ENCODE data around the gene FBN1.

FBN1 gene

DNA sequence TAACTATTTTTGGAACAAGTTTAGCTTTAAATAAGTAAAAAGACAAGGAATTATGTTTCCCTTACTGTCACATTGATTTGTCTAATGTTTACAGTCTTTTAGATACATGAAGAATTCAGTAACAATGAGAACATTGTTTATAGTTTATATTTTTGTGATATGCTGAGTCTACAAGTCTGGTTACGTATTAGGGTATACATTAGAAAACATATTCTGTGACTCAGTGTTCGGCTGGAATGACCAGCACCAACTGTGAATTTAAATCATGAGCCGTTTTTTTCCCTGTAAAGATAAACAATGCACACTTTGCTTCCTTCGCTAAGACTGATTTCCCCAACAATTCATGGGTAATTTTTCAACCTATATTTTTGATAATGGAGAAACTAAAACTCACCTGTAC, 182.8 kb downstream of the FBN1 start:
- no peak for DNase-seq

DNA sequence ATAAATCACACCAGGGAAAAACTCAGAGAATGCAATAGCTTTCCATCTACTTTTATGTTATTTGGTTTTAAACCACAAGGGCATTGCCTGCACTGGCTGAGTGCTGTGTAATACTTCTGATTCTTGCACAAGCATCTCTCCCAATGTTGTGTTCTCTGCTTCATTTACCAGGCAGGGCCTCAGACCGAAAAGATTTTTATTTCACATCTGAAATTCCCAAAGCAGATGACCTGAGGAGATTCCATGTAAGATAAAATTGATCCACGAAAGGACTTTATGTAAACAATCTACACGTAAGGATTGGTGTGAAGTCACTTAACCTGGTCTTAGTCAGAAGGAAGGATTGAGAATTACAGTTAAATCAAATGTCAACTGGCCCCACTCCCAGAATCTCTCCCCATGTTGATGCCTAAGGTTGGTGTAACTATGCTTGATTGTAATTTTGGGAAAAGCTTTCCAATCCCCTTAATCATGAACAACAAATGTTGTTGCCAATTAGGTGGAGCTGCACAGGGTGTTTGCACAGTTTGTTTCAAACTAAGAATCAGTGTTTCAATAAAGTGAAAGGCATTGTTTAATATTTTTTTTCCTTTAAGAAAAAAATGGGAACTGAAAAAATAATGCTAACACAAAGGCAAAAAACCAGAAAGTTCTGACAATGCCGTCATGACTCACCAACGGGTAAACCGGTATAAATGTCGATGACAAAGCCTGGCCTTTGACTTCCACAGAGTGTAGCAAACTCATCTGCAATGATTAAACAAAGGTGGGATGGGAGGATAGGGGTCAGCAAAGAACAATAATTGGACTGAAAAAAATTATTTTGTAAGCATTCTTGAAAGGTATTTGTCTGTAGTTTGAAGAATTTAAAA, 185.7 kb downstream of the FBN1 start:
- DNase-seq, result no peak

DNA sequence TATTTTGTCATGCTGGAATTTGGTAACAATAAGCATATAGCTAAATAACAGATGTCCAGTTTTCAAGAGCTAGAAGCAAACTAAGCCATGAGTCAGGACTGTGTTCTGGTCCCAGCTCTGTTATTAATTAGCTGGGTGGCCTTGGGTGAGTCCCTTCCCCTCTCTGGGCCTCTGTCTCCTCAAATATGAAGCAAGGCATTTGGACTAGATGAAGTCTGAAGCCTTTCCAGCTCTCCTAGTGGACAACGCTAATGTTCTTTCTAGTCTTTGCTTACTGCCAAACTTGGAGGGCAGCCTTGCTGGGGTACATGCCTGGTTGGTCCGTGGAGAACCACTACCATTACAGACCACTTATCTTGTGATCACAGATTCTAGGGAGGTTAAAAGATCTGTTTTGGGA, 186.6 kb downstream of the FBN1 start:
- DNase-seq, result no peak

DNA sequence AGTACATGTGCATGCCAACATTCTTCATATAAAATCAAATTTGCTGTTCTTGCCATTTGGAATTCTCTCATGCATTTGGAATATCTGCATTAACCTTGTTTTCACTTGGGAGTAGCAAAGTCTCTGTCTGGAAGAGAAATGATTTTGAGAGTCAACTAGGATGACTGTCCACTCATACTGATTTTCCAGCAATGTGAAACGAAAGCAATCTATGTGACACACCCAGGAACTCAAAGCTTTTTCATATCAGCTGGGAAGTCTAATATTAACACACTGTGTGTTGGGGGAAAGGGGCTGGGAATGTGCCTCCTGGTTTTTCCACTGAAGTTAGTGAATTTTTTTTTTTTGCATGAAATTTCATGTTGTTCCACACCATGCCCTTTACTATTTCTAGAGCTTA, 189.4 kb downstream of the FBN1 start:
- DNase-seq, result no peak

DNA sequence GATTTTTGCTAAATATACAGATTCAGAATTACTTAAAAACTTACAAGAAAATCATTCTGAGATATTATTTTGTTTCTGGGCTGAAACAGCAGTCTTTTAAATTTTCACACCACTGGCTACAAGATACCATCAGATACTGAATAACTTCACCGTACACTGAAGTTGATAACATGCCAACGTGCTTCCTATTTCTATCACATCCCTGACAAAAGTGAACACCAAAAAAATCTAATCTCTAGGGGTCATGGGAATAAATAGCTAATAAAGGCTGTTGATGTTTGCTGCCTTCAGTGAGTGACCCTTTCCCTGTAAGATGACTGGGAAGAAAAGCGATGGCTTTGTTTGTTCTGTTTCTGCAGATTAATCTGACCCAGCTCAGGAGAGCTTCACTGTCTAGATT, 193.8 kb downstream of the FBN1 start:
- DNase-seq, result no peak

DNA sequence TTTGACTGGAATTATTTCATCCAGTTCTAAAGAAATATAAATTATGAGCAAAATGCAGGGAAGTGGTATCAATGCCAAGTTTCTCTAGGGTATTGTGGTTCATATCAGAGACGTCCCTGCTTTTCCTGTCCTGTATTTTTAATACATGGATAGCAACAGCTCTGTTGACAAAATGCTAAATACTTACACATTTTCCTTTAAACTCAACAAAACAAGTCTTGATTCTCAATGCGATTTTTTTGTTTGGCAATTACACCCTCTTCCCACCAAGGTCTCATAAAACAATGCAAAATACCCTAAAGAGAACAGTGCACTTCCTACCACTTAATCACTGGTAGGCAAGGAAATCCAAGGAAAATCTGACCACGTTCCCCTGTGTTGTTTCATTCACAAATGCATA, 194.3 kb downstream of the FBN1 start:
- no peak for DNase-seq

DNA sequence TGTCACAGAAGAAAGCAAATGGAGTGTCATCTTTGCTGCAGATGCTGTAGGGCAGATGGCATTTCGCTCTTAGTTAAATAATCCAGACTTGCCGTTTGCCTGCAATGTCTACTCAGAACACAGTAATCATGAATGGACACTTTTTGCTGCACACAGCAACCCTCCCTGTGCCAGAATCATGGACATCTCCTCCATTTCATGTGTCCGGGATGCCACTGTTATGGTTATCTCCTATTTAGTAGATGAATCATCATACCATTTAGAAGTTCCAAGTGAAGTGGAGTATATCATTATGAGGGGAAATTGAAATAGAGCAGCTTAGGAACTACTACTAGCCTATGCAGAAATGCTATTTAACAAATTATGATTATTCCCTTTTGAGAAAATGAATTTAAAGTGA, 195.8 kb downstream of the FBN1 start:
- DNase-seq, result no peak

DNA sequence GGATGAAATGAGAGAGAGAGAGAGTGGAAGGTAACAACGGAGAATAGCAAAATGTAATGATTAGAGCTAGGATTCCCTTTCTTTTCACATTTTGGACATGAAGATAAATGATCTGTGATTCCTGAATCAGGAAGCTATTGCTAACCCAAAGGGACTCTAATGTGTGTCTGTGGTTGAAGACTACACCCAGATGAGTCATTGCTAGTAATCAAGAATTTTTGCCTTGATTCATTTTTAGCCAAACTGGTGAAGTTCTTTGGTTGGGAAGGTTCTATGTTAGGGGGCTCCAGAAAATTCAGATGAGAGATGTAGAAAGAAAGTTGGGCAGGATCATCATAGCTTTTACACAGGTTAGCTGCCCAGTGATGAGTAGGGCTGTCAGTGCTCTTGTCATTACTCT, 197.9 kb downstream of the FBN1 start:
- DNase-seq, result no peak

DNA sequence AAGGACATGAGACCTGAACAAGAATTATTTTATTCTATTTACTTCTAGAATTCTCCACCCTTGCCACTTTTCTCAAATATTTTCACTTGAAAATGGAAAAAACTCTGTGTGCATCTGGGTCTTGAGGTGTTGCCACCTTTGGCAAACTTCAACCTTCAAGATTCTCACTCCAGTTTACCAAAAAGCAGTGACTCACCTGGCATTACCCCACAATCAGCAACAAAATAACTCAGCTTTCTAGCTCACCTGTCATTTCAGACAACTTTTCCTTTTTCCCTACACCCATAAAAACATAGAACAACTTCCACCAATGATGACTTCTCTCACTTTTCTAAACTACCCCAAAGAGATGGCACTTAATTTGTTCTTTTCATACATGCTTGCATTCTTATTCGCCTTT, 198.5 kb downstream of the FBN1 start:
- no peak for DNase-seq

DNA sequence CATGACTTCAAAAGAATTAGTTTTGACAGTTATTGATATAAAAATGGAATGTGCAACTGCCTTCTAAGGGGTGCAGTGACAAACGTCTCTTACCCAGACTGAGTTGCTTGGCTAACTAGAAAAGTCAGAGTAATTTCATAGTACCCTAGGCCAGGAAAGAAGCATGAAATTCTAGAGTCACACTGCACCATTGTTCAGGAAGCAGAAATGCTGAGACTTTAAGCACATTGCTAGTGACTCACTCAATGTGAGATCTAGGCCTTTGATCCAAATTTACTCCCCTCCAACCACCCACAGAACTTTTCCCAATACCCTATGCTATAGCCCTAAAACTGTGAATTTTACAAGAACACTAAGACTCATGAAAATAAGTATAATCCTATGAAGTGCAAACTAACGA, 203.5 kb downstream of the FBN1 start:
- no peak for DNase-seq

DNA sequence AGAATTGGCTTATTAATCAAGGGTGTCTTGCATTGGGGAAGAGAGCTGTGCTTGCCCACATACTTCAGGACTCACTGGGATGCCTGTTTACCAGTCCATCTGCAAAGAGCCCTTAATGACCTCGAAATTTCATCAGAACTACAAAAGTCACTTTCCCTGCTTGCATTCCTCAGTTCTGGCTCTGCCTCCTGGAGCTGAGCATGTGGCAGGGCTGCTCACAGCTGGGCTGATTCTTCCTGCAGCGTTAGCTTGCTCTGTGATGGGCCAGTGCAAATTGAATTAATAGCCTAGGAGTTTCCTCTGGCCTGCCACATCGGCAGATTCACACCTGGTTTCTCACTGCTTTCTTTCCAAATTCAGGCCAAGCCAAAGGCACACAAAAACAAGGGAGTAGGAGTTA, 205.4 kb downstream of the FBN1 start:
- DNase-seq, result no peak

DNA sequence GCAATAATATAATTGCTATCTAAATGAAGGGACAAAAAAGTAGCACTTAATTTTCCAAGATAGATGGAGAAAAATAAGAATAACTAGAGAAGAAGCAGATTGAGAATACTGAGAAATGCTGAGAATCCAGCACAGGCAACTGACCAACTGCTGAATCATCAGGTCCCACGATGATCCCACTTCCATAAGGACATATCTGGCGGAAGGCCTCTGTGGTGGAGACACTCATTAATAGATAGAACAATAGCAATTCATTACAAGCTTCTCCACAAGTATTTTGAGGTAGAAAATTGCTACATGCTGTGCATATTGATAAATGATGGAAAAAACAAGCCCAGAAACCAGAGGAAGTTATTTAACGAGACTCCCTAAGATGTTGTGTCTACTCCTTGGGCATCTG, 208.3 kb downstream of the FBN1 start:
- DNase-seq, result no peak

DNA sequence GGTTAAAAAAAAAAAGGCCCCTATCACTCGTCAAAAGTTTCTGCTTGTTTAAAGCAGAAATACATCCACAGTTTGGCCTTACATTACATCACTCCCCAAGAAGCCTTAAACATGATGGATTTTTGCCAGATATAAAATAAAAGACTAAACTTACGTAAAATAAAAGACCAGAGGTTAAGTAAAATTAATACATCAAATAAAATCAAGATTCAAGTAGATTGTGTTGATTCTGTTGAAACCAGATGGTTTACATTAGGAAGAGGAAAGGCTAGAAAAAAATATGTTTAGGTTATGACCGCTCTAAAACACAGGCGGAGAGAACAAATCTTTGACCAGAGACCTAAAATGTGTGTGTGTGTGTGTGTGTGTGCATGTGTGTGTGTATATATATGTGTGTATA, 210.2 kb downstream of the FBN1 start:
- DNase-seq, result no peak

DNA sequence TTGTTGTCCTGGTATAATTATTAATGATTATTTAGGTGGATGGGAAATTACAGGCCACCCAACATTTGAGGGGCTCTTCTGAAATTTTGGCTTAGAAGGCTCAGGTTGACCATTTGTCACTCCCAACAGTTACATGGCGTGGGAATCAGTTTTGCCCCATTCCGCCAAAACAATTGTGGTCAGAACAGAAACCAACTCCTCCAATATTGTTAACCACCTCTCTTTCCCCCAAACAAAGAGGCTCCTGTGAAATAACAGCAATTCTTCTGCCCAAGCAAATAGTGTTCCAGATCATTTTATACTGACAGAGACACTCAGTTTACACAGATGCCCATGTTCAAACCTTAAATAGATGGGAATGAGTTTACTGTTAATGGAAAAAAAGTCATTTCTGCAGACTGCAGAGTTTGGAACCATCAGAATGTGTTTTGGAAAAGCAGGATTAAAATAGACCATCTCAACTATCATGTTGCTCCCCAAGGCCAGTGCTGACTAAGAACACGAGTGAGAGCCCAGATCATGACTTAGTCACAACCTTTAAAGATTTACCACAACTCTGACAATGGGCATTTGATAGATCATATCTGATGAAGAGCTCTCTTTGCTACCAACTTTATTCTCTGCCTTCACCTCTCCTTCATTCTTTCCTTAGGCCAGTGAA, 212.2 kb downstream of the FBN1 start:
- no peak for DNase-seq

DNA sequence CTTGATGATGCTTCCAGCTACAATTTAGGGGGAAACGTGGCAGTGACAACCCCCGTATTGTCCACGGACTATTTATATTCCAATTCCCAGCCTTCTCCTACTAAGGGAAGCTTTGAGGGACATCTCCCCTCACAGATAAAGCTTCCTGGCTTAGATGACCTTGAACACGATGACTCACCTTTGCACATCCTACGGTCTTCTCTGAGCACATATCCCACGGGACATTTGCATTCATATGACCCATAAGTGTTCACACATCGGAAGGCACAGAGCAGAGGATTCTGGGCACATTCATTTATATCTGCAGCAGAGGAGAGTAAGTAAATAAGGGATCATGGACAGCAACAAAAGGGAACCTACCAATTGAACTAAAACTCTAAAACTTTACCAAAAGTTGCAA, 212.8 kb downstream of the FBN1 start:
- DNase-seq, result no peak

DNA sequence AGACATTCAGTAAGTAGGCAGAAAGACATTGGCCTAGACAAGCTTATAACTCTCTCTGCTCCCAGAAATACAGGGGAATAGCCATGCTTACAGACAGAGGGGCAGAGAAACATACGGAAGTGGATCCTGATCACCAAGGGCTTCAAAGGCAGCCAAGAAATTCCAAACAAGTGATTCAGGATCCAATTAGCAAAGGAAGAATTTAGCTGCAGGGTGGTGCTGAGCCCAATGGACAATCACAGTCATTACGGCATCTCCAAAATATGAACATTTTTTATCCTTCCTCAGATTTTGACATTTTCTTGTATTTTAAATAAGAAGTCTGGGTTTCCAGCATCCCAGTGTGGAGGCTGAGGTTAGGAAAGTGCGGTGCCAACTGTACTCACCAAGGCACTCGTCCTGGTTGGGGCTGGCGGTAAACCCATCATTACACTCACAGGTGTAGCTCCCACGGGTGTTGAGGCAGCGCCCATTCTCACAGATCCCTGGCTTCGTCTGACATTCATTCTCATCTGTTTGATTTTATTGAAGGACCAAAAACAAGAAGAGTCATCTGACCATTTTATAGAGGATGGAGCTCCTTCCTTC, 217.5 kb downstream of the FBN1 start:
- DNase-seq, result no peak

DNA sequence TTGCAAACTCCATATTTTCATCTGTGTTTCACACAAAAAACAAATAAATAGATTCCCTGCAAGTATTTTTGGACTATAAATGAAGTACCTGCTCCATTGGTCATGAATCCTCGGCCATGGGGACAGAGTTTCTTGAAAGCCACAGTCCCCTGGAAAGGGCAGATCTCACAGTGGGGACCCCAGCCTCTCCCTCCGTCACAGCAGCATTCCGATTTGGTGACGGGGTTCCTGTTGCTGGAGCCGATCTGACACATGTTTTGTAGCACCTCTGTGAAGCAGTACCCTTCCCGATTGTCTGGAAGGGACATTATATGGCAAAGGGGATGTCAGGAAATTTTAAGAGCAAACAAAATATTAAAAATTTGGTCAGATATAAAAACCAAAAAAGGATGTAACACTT, 218.0 kb downstream of the FBN1 start:
- DNase-seq, result no peak

DNA sequence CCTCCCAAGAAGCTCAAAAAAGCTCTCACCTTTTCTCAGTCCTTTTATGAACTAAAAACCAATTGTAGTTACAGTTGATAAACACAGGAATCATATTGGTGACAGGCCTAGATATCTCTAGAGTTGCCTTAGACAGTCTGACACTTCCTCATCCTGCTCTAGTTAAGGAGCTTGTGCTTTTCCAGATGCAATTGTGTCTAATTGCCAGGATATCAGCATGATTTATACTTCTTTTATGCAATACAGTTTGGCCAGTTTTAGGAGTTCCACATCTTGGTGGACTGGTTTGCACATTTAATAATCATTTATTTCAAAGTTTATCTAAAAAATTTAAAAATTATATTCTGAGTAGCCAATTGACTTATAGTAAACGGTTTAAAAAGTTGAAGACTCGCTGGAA, 218.6 kb downstream of the FBN1 start:
- no peak for DNase-seq

DNA sequence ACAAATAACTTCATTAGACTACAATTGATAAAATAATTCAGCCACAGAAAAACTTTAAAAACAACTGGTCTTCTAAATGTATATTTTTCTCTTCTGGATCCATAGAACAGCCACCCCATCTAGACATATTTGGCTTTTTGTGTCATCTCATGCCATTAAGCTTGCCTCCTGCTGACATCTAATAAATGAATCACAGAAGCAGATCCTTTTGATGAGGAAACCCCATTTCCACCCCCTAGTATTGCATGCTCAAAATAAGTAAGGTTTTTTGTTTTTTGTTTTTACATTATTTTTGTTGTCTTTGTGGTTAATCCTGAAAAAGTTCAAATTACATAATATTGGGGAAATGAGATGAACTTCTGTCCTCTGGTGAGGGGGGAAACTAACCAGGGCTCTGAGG, 219.5 kb downstream of the FBN1 start:
- DNase-seq, result no peak

DNA sequence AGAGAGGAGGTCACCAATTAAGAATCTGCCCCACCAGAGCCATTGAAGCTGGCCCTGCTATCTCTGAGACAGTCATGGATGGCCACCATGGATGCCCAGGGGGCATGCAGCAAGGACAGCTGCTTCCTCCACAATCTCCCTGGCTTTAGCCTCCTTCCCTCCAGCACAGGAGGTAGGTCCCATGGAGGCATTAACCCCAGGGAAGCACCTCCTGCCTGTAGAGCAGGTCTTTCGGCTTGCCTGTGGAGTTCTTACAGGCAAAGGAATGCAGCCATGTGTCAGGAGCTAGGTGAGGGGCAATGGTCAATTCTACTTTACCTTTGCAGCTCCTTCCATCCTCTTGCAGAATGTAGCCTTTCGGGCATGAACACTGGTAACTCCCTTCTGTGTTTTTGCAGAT, 220.5 kb downstream of the FBN1 start:
- DNase-seq, result no peak

DNA sequence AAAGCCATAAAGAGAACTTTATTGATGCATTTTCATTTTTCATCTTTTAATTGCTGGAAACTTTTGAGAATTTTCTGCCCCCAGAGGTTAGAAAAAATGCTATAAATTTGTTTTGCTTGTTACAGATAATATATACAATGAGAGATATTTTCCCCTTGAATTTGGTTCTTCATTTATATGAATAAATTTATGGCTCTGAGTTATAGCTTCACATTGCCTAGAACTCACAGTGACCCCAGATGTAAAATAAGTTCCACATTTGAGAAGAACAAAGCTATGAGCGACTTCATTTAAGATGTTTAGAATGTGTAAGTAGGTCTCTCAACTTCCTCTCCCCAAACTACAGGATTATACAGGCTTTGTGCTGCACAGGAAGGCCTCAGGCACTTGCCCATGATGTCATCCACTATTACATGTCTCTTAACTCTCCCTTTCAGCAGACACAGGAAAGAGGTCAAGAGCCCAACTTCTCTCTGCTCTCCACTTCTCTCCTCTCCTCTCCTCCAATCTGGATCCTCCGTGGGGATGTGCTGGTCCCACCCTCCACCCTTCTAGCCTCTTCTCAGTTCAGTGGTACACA, 221.5 kb downstream of the FBN1 start:
- DNase-seq, result no peak

DNA sequence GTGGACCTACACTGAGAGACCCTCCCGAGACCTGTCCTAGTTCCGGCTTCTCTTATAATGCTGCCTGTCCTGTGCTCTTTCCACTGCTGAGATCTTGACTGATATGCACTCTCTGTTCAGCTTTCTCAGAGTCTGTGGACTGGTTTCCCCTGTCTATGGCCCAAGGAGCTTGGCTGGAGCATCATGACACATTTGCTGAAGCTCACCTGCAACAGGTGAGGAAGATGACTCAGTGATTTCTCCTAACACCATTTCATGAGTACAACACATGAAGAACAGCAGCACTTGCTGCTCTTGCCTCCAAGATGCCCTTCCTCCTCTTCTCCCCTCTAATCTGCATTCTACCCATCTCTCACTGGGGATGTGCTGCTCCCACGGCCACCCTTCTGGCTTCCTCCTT, 222.2 kb downstream of the FBN1 start:
- no peak for DNase-seq

DNA sequence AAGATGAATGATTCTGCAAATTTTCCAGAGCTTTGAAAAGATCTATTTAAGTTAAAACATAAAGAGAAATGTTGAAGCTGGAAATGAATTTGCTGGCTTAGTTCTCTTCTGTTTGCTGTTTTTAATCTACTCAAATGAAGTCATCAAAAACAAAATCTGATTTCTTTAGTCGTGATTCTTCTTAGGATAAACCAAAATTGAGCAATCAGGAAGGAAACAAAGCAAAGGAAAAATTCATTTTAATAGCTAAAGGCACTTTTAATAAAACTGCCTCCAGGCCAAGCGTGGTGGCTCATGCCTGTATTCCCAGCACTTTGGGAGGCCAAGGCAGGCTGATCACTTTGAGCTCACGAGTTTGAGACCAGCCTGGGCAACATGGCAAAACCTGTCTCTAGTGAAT, 223.1 kb downstream of the FBN1 start:
- DNase-seq, result no peak

DNA sequence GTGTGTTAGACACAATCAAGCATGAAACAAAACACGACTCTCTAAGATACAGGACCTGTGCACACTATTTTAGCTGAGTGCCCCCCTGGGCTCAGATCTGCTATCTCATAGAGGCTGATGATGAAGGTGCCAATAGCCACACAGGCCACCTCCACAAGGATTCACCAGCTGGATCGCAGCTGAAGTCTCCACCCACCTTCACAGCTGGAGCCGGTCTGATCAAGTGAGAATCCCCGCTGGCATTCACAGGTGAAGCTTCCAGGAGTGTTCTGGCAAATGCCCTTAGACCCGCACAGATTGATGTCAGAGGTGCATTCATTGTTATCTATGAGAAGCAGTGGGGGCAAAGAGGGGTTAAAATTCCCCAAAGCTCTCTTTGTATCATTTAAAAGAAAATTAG, 224.1 kb downstream of the FBN1 start:
- DNase-seq, result no peak
